A549 (cell line): ENCODE measurements around the gene LRIF1. TPM values are rescaled to one million over a fixed set of nuclear protein-coding genes. Genes with fewer than 3 reads are reported as not detected.

ENCODE experiments used
- ATAC-seq, 2 experiments: fragments of 200-7000 bp in 1 of 2; fragments of >200 bp in 1 of 2; cut with Nextera tagmentation in 1 of 2; cut with Tn5 transposase in 1 of 2; 3 replicates each; pipeline versions ENCODE4 v1.8.0 to v1.9.1; 2018 to 2020; ENCODE audit warnings: mild to moderate bottlenecking in 1 of 2, moderate library complexity in 1 of 2
- CTCF ChIA-PET: fragments of 300-600 bp; sonication (Branson Sonifier 250); formaldehyde crosslinking; extraction: SDS; loops from one replicate; lab custom pipeline; 2021; ENCODE audit warnings: antibody characterized with exemption, inconsistent platforms; lab: Yijun Ruan, JAX
- POLR2A ChIA-PET: fragments of 350-600 bp; formaldehyde crosslinking; extraction: SDS; loops from one replicate; lab custom pipeline; 2021; ENCODE audit warnings: antibody characterized with exemption, inconsistent platforms; lab: Yijun Ruan, JAX
- DNase-seq, 2 experiments: peaks; one replicate each; pipeline versions ENCODE4 v3.0.0 to v3.0.0-alpha.2; 2011 to 2016; ENCODE audit warnings: low read depth in 1 of 2, low spot score in 1 of 2
- FAIRE-seq: peaks from 2 replicates; lab custom pipeline; 2011; peaks lifted over from hg19 to GRCh38; lab: Jason Lieb, UNC
- H3K27ac ChIP-seq, 2 experiments: fragments of >200 bp; sonication (Bioruptor Twin); formaldehyde crosslinking; 3 replicates each; pipeline ENCODE4 v1.5.1; 2016 to 2017
- H3K4me1 ChIP-seq: fragments of >200 bp; sonication (Bioruptor Twin); formaldehyde crosslinking; 3 replicates; pipeline ENCODE4 v1.6.1; 2016
- H3K4me2 ChIP-seq: fragments of >200 bp; sonication (Bioruptor Twin); formaldehyde crosslinking; 3 replicates; pipeline ENCODE4 v1.6.1; 2016
- H3K4me3 ChIP-seq: fragments of >200 bp; sonication (Bioruptor Twin); formaldehyde crosslinking; 3 replicates; pipeline ENCODE4 v1.5.1; 2016
- H3K9me3 ChIP-seq: fragments of >200 bp; sonication (Bioruptor Twin); formaldehyde crosslinking; 3 replicates; pipeline ENCODE4 v1.6.1; 2016
- CBX2 ChIP-seq: fragments of 200-600 bp; sonication (generic); IDR thresholded peaks from 2 replicates; pipeline ENCODE4 v1.6.1; 2016; ENCODE audit warnings: low read depth, mild to moderate bottlenecking, borderline replicate concordance
- CEBPB ChIP-seq, 2 experiments: fragments of >200 bp in 1 of 2; sonication (Bioruptor Twin) in 1 of 2; formaldehyde crosslinking in 1 of 2; IDR thresholded peaks; 2 replicates each; pipeline ENCODE4 v1.6.1; 2012 to 2016
- CHD2 ChIP-seq: fragments of 150-350 bp; IDR thresholded peaks from 2 replicates; pipeline ENCODE4 v1.6.1; 2014; ENCODE audit warnings: low read length; ENCODE audit not compliant: partially characterized antibody
- CHD4 ChIP-seq: fragments of 200-600 bp; sonication (generic); IDR thresholded peaks from 2 replicates; pipeline ENCODE4 v1.6.1; 2016; ENCODE audit warnings: antibody characterized with exemption, mild to moderate bottlenecking, borderline replicate concordance
- ESRRA ChIP-seq: fragments of 150-350 bp; IDR thresholded peaks from 2 replicates; pipeline ENCODE4 v1.6.1; 2014; ENCODE audit warnings: mild to moderate bottlenecking, low read length, borderline replicate concordance
- FOSL2 ChIP-seq, 2 experiments: fragments of 450-650 bp in 1 of 2; fragments of >200 bp in 1 of 2; sonication (Bioruptor Twin) in 1 of 2; formaldehyde crosslinking; IDR thresholded peaks; 2 replicates each; pipeline versions ENCODE4 v1.5.0 to v1.6.1; 2016 to 2020; ENCODE audit warnings: mild to moderate bottlenecking in 1 of 2, moderate library complexity in 1 of 2
- GATA3 ChIP-seq: IDR thresholded peaks from 2 replicates; pipeline ENCODE4 v1.6.1; 2012; ENCODE audit warnings: borderline replicate concordance
- HDAC2 ChIP-seq: fragments of 200-600 bp; sonication (generic); IDR thresholded peaks from 2 replicates; pipeline ENCODE4 v1.6.1; 2016
- HMGXB4 ChIP-seq: fragments of 250-450 bp; sonication (Bioruptor Pico); IDR thresholded peaks from 2 replicates; pipeline ENCODE4 v1.5.0; 2021; ENCODE audit warnings: mild to moderate bottlenecking, moderate library complexity, borderline replicate concordance
- HOXB5 ChIP-seq: fragments of 250-450 bp; sonication (Bioruptor Pico); IDR thresholded peaks from 2 replicates; pipeline ENCODE4 v1.5.0; 2020; ENCODE audit warnings: mild to moderate bottlenecking, moderate library complexity
- JUN ChIP-seq, 2 experiments: fragments of >200 bp; sonication (Bioruptor Twin); formaldehyde crosslinking; IDR thresholded peaks; 2 replicates in 1 of 2; 3 replicates in 1 of 2; pipeline ENCODE4 v1.6.1; 2016 to 2017
- JUNB ChIP-seq: fragments of >200 bp; sonication (Bioruptor Twin); formaldehyde crosslinking; IDR thresholded peaks from 2 replicates; pipeline ENCODE4 v1.6.1; 2016
- KDM5A ChIP-seq: fragments of 200-600 bp; sonication (generic); IDR thresholded peaks from 2 replicates; pipeline ENCODE4 v1.6.1; 2016; ENCODE audit warnings: antibody characterized with exemption, mild to moderate bottlenecking
- MAFK ChIP-seq: fragments of 450-650 bp; IDR thresholded peaks from 2 replicates; pipeline ENCODE4 v1.6.1; 2014; ENCODE audit not compliant: partially characterized antibody
- MAX ChIP-seq: IDR thresholded peaks from 2 replicates; pipeline ENCODE4 v1.6.1; 2012
- MAZ ChIP-seq: fragments of 150-350 bp; IDR thresholded peaks from 2 replicates; pipeline ENCODE4 v1.6.1; 2014; ENCODE audit warnings: antibody characterized with exemption, low read depth, low read length, borderline replicate concordance
- MYC ChIP-seq: IDR thresholded peaks from 2 replicates; pipeline ENCODE4 v1.6.1; 2012; ENCODE audit warnings: mild to moderate bottlenecking, inconsistent platforms, low read length, improper control_type of control experiment, borderline replicate concordance
- NFE2L2 ChIP-seq: fragments of 150-350 bp; conservative IDR thresholded peaks from 2 replicates; pipeline ENCODE4 v1.6.1; 2014; ENCODE audit warnings: low read length
- NPAS2 ChIP-seq: fragments of 250-450 bp; sonication (Bioruptor Pico); IDR thresholded peaks from 2 replicates; pipeline ENCODE4 v1.8.0; 2022; ENCODE audit warnings: mild to moderate bottlenecking, moderate library complexity, borderline replicate concordance
- NR3C1 ChIP-seq: fragments of >200 bp; sonication (Bioruptor Twin); formaldehyde crosslinking; IDR thresholded peaks from 3 replicates; pipeline ENCODE4 v1.6.1; 2017
- POLR2A ChIP-seq: IDR thresholded peaks from 2 replicates; pipeline ENCODE4 v1.6.1; 2012; ENCODE audit warnings: mild to moderate bottlenecking, low read length
- POLR2AphosphoS2 ChIP-seq: conservative IDR thresholded peaks from 2 replicates; pipeline ENCODE4 v1.6.1; 2012; ENCODE audit warnings: low read length, improper control_type of control experiment, inconsistent platforms
- RARB ChIP-seq: fragments of 250-450 bp; sonication (Bioruptor Pico); IDR thresholded peaks from 2 replicates; pipeline ENCODE4 v1.8.0; 2021; ENCODE audit warnings: mild to moderate bottlenecking, moderate library complexity
- RNF2 ChIP-seq: fragments of 200-600 bp; sonication (generic); IDR thresholded peaks from 2 replicates; pipeline ENCODE4 v1.6.1; 2016; ENCODE audit warnings: low read depth, mild to moderate bottlenecking, antibody characterized with exemption, moderate library complexity, borderline replicate concordance
- SREBF2 ChIP-seq: fragments of 450-650 bp; IDR thresholded peaks from 2 replicates; pipeline ENCODE4 v1.6.1; 2014; ENCODE audit warnings: mild to moderate bottlenecking, moderate library complexity
- ZFP36 ChIP-seq: fragments of 450-650 bp; IDR thresholded peaks from 2 replicates; pipeline ENCODE4 v1.6.1; 2014; ENCODE audit warnings: borderline replicate concordance; ENCODE audit not compliant: partially characterized antibody
- ZSCAN20 ChIP-seq: fragments of 250-450 bp; sonication (Bioruptor Pico); IDR thresholded peaks from 2 replicates; pipeline ENCODE4 v1.8.0; 2022; ENCODE audit warnings: mild to moderate bottlenecking, moderate library complexity
- WGBS: methylation state at CpG from one replicate; pipeline ENCODE4 v1.1.6; 2017; ENCODE audit errors: missing lambda C conversion rate; 5-methylcytosine and 5-hydroxymethylcytosine counted together
- polyA plus RNA-seq, 4 experiments: library from polyadenylated mRNA; depleted of rRNA in 3 of 4; stranded (reverse); fragments of >200 nt; fragmentation: RNase III in 1 of 4; extraction: RNeasy Plus Mini Kit Qiagen cat#74134 plus additional on column Dnase treatment in 1 of 4; gene quantifications; 2 replicates in 3 of 4; 3 replicates in 1 of 4; pipeline ENCODE4 v1.2.3, GENCODE V29; 2011 to 2017
- TF ChIP-seq, protein P1 (sequence below): fragments of 150-350 bp; IDR thresholded peaks from 2 replicates; pipeline ENCODE4 v1.6.1; 2014; ENCODE audit warnings: low read depth, mild to moderate bottlenecking, low read length
- TF ChIP-seq, protein P2 (sequence below): fragments of >200 bp; sonication (Bioruptor Twin); formaldehyde crosslinking; IDR thresholded peaks from 3 replicates; pipeline ENCODE4 v1.5.1; 2016

The LRIF1 gene
- polyA plus RNA-seq, 2 of the 4 experiments (the other 2 are of a cell fraction) = 16.3 to 40.8 TPM

GRCh38 chr1:110918016-110918415 is 45.7 kb downstream of the LRIF1 start:
- FAIRE-seq = no peak
- no peak for ATAC-seq
- Histone ChIP-seq H3K4me3 (no peak overlapping the region), H3K4me1 (peaks cover 12% of the 10 kb centered on the region; the same call in 1 of the 3 replicates), H3K9me3 (peaks cover under 1% of the 10 kb centered on the region; the same call in 1 of the 3 replicates), H3K4me2 (no peak overlapping the region), H3K27ac (no peak overlapping the region)
- CTCF ChIA-PET = no interaction called here
- DNase-seq = no peak
- POLR2A ChIA-PET = interaction anchor here (0.6 kb wide), 1 partner anchor 47 kb away, joined by 3 read pairs; no protein-coding TSS in a partner anchor
- TF ChIP-seq JUN (IDR thresholded peaks at IDR 0.05) = no peak
- 95% methylated on average over 1 of the region's 1 CpG for WGBS

GRCh38 chr1:110916669-110917306 is 46.9 kb downstream of the LRIF1 start:
- CTCF ChIA-PET = no interaction called here
- ATAC-seq (peak; percentile 89 to 92), DNase-seq (peak; percentile 31 to 74), FAIRE-seq (no peak)
- peak overlapping the region; percentile 73 to 87 for H3K27ac ChIP-seq
- WGBS = 0% methylated on average over 2 of the region's 2 CpGs
- H3K4me3 ChIP-seq = peak overlapping the region; percentile 26; the same call in 2 of the 3 replicates
- POLR2A ChIA-PET = no interaction called here
- H3K9me3 ChIP-seq = peaks cover 4% of the 10 kb centered on the region; the same call in 2 of the 3 replicates
- H3K4me2 ChIP-seq = peak overlapping the region; percentile 64
- peaks cover 12% of the 10 kb centered on the region; the same call in 1 of the 3 replicates for H3K4me1 ChIP-seq
- no peak for TF ChIP-seq ESRRA
- TF ChIP-seq ZFP36 = no peak
- no peak for TF ChIP-seq POLR2A
- no peak for TF ChIP-seq CHD2
- TF ChIP-seq POLR2AphosphoS2 = no peak
- TF ChIP-seq MAFK = peak; percentile 98
- TF ChIP-seq HDAC2 = no peak
- TF ChIP-seq NR3C1 = no peak
- TF ChIP-seq CEBPB (IDR thresholded peaks at IDR 0.05) = no peak
- TF ChIP-seq, protein P1, sequence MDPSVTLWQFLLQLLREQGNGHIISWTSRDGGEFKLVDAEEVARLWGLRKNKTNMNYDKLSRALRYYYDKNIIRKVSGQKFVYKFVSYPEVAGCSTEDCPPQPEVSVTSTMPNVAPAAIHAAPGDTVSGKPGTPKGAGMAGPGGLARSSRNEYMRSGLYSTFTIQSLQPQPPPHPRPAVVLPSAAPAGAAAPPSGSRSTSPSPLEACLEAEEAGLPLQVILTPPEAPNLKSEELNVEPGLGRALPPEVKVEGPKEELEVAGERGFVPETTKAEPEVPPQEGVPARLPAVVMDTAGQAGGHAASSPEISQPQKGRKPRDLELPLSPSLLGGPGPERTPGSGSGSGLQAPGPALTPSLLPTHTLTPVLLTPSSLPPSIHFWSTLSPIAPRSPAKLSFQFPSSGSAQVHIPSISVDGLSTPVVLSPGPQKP = no peak
- TF ChIP-seq RNF2 = no peak
- TF ChIP-seq FOSL2 (IDR thresholded peaks at IDR 0.05) = no peak
- peak; percentile 42; the same call in 1 of the 2 replicates for TF ChIP-seq FOSL2 (CRISPR knock-in tag; IDR thresholded peaks at IDR 0.05)
- TF ChIP-seq RARB = no peak
- peak; percentile 22; the same call in 1 of the 2 replicates for TF ChIP-seq MAX
- TF ChIP-seq HMGXB4 (CRISPR knock-in tag) = no peak
- TF ChIP-seq NPAS2 (CRISPR knock-in tag) = no peak
- TF ChIP-seq MYC = no peak
- TF ChIP-seq GATA3 = 0 out of 2 replicates have a peak, but pooled peaks have one; percentile 40
- TF ChIP-seq CBX2 = no peak
- TF ChIP-seq KDM5A = no peak
- no peak for TF ChIP-seq CHD4
- TF ChIP-seq ZSCAN20 (CRISPR knock-in tag) = no peak
- peak; percentile 83 for TF ChIP-seq NFE2L2
- TF ChIP-seq JUNB = no peak
- TF ChIP-seq MAZ = no peak
- TF ChIP-seq, protein P2, sequence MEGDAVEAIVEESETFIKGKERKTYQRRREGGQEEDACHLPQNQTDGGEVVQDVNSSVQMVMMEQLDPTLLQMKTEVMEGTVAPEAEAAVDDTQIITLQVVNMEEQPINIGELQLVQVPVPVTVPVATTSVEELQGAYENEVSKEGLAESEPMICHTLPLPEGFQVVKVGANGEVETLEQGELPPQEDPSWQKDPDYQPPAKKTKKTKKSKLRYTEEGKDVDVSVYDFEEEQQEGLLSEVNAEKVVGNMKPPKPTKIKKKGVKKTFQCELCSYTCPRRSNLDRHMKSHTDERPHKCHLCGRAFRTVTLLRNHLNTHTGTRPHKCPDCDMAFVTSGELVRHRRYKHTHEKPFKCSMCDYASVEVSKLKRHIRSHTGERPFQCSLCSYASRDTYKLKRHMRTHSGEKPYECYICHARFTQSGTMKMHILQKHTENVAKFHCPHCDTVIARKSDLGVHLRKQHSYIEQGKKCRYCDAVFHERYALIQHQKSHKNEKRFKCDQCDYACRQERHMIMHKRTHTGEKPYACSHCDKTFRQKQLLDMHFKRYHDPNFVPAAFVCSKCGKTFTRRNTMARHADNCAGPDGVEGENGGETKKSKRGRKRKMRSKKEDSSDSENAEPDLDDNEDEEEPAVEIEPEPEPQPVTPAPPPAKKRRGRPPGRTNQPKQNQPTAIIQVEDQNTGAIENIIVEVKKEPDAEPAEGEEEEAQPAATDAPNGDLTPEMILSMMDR = no peak
- no peak for TF ChIP-seq SREBF2
- TF ChIP-seq HOXB5 (CRISPR knock-in tag) = no peak
